Measurements from ENCODE around the gene PGAM2. TPM values are rescaled to one million over a fixed set of nuclear protein-coding genes. Genes with fewer than 3 reads are reported as not detected.

Gene PGAM2
- total and polyA plus RNA-seq, 2 of the 13 experiments (the other 11 are each of a cell fraction or from before 2014, with no cell fraction given): 0.22 TPM; not detected in 1

DNA sequence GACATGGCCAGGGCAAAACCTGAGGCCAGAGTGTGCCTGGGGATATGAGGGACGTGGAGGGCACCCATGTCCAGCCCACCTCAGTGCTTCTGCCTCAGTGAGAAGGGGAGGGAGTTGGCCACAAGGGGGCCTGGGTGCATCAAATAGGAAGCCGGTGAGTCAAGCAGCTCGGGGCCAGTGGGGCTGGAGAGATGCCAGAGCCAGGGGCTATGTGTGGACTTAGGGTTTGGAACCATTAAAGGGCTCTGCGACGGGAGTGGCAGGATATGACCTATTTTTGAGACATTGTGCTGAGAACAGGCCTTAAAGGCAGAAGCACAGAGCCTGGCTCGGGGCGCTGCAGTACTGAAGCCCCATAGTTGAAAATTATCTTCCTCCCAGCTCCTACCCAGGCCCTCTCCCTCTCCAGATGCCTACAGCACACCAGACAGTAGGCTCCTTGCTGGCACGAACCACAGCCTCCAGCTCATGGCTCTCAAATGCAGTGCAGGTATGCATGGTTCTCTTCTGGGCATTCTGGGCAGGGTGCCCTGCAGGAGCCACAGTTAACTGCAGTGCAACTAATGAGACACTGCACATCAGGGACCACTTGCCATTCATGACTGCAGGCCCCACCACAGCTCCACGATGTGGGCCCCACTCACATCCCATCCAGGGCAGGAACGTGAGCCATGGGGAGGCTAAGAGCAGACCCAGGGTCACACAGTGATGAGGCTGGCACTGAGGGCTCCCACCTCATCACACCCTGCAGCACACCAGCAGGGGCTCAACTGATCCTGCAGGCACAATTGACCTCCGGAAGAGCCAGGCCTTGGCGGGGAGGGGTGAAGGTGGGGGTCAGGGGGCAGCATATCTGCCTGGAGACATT is 7.2 kb upstream of the PGAM2 start (continued):
- TF ChIP-seq, protein P1, sequence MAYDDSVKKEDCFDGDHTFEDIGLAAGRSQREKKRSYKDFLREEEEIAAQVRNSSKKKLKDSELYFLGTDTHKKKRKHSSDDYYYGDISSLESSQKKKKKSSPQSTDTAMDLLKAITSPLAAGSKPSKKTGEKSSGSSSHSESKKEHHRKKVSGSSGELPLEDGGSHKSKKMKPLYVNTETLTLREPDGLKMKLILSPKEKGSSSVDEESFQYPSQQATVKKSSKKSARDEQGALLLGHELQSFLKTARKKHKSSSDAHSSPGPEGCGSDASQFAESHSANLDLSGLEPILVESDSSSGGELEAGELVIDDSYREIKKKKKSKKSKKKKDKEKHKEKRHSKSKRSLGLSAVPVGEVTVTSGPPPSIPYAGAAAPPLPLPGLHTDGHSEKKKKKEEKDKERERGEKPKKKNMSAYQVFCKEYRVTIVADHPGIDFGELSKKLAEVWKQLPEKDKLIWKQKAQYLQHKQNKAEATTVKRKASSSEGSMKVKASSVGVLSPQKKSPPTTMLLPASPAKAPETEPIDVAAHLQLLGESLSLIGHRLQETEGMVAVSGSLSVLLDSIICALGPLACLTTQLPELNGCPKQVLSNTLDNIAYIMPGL (CRISPR knock-in tag; IDR thresholded peaks at IDR 0.05; ENCODE audit: borderline replicate concordance in 1 of 2, low read depth in 1 of 2): peak in 1 of 2 experiments; percentile 37; a peak in 1 of 4 replicates
- TF ChIP-seq ZNF878 (CRISPR knock-in tag; IDR thresholded peaks at IDR 0.05) (no peak), ZNF816 (CRISPR knock-in tag; IDR thresholded peaks at IDR 0.05; ENCODE audit: borderline replicate concordance) (no peak), NFKB2 (CRISPR knock-in tag; IDR thresholded peaks at IDR 0.05; ENCODE audit: borderline replicate concordance) (no peak), IKZF4 (CRISPR knock-in tag; IDR thresholded peaks at IDR 0.05; ENCODE audit: borderline replicate concordance, low read depth, not compliant biosample characterization) (no peak), NFE2L1 (CRISPR knock-in tag; IDR thresholded peaks at IDR 0.05; ENCODE audit: borderline replicate concordance) (no peak), ZNF451 (CRISPR knock-in tag; IDR thresholded peaks at IDR 0.05) (no peak), NONO (IDR thresholded peaks at IDR 0.05) (no peak), NONO (CRISPR knock-in tag; conservative IDR thresholded peaks at IDR 0.05) (0 out of 2 replicates have a peak, but pooled peaks have one; percentile 24), SMC3 (IDR thresholded peaks at IDR 0.05; ENCODE audit: low read length) (0 out of 2 replicates have a peak, but pooled peaks have one; percentile 7), ZNF766 (CRISPR knock-in tag; IDR thresholded peaks at IDR 0.05; ENCODE audit: borderline replicate concordance) (no peak), RAD21 (CRISPR knock-in tag; IDR thresholded peaks at IDR 0.05) (peak; percentile 66), ZNF891 (CRISPR knock-in tag; IDR thresholded peaks at IDR 0.05) (no peak)
- TF ChIP-seq, protein P2, sequence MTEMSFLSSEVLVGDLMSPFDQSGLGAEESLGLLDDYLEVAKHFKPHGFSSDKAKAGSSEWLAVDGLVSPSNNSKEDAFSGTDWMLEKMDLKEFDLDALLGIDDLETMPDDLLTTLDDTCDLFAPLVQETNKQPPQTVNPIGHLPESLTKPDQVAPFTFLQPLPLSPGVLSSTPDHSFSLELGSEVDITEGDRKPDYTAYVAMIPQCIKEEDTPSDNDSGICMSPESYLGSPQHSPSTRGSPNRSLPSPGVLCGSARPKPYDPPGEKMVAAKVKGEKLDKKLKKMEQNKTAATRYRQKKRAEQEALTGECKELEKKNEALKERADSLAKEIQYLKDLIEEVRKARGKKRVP (CRISPR knock-in tag; IDR thresholded peaks at IDR 0.05): no peak
- TF ChIP-seq, protein P3, sequence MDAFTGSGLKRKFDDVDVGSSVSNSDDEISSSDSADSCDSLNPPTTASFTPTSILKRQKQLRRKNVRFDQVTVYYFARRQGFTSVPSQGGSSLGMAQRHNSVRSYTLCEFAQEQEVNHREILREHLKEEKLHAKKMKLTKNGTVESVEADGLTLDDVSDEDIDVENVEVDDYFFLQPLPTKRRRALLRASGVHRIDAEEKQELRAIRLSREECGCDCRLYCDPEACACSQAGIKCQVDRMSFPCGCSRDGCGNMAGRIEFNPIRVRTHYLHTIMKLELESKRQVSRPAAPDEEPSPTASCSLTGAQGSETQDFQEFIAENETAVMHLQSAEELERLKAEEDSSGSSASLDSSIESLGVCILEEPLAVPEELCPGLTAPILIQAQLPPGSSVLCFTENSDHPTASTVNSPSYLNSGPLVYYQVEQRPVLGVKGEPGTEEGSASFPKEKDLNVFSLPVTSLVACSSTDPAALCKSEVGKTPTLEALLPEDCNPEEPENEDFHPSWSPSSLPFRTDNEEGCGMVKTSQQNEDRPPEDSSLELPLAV (CRISPR knock-in tag; conservative IDR thresholded peaks at IDR 0.05; ENCODE audit: low read depth): no peak
- TF ChIP-seq, protein P4, sequence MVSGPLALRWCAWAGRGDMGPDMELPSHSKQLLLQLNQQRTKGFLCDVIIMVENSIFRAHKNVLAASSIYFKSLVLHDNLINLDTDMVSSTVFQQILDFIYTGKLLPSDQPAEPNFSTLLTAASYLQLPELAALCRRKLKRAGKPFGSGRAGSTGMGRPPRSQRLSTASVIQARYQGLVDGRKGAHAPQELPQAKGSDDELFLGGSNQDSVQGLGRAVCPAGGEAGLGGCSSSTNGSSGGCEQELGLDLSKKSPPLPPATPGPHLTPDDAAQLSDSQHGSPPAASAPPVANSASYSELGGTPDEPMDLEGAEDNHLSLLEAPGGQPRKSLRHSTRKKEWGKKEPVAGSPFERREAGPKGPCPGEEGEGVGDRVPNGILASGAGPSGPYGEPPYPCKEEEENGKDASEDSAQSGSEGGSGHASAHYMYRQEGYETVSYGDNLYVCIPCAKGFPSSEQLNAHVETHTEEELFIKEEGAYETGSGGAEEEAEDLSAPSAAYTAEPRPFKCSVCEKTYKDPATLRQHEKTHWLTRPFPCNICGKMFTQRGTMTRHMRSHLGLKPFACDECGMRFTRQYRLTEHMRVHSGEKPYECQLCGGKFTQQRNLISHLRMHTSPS (CRISPR knock-in tag; IDR thresholded peaks at IDR 0.05; ENCODE audit: low read depth): no peak
- TF ChIP-seq, protein P5, sequence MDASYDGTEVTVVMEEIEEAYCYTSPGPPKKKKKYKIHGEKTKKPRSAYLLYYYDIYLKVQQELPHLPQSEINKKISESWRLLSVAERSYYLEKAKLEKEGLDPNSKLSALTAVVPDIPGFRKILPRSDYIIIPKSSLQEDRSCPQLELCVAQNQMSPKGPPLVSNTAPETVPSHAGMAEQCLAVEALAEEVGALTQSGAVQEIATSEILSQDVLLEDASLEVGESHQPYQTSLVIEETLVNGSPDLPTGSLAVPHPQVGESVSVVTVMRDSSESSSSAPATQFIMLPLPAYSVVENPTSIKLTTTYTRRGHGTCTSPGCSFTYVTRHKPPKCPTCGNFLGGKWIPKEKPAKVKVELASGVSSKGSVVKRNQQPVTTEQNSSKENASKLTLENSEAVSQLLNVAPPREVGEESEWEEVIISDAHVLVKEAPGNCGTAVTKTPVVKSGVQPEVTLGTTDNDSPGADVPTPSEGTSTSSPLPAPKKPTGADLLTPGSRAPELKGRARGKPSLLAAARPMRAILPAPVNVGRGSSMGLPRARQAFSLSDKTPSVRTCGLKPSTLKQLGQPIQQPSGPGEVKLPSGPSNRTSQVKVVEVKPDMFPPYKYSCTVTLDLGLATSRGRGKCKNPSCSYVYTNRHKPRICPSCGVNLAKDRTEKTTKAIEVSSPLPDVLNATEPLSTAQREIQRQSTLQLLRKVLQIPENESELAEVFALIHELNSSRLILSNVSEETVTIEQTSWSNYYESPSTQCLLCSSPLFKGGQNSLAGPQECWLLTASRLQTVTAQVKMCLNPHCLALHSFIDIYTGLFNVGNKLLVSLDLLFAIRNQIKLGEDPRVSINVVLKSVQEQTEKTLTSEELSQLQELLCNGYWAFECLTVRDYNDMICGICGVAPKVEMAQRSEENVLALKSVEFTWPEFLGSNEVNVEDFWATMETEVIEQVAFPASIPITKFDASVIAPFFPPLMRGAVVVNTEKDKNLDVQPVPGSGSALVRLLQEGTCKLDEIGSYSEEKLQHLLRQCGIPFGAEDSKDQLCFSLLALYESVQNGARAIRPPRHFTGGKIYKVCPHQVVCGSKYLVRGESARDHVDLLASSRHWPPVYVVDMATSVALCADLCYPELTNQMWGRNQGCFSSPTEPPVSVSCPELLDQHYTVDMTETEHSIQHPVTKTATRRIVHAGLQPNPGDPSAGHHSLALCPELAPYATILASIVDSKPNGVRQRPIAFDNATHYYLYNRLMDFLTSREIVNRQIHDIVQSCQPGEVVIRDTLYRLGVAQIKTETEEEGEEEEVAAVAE (CRISPR knock-in tag; IDR thresholded peaks at IDR 0.05; ENCODE audit: borderline replicate concordance): 0 out of 2 replicates have a peak, but pooled peaks have one; percentile 17

Data from HepG2 (cell line).